Epithelial cell of esophagus (primary cell): ENCODE results near the gene ZNF185.
A peak's percentile ranks its signal among the peaks of the same experiment; 100 is the strongest.

Experiments
- DNase-seq: peaks from one replicate; pipeline ENCODE4 v3.0.0; 2010; ENCODE audit warnings: low read depth
- H3K4me3 ChIP-seq: 2 replicates; pipeline ENCODE4 v1.5.1; 2011; ENCODE audit warnings: mild to moderate bottlenecking, low read length, control low read depth
- CTCF ChIP-seq: IDR thresholded peaks from 2 replicates; pipeline ENCODE4 v1.5.1; 2011; ENCODE audit warnings: low read depth, mild to moderate bottlenecking, low read length, control low read depth, inconsistent platforms; ENCODE audit not compliant: insufficient read depth; ENCODE audit errors: missing control alignments

ZNF185 gene

DNA sequence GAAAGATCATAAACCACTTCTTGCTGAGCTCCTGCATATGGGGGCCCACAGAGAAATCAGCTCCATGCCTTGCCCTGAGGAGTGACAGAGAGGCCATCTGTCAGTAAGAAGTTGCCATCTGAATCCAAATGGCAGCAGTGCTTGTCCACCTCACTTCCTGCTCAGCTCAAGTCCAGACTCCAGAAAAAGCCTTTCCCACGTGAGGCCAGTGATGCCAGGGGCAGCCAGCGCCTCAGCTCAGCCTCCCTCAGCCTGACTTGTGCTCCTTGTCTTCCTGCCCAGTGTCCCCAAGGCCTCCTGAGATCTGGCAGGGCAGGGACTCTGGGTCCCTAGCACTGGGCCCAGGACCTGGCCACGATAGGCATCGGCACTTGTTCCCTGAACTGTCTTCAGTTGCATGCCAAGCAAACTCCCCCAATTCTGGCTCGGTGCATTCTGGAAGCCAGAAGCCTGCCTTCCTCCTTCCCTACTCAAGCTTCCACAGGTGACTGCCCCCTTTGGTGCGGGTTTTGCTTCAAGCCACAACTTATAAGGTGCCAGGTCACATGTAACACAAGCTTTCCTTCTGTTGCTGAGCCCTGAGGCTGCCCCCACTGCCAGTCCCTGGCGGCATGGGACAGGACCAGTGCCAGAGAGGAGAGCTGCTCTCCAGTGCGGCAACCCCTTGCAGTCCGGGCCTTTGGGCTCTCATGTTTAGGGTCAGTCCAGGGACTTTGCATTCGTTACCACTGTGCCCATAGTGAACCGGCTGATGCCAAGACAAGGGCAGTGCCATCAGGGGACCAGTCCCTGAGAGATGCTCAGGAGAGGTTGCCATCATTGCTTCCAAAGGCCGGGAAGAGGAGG is 2.2 kb downstream of the ZNF185 start:
- DNase-seq, result no peak
- no peak for TF ChIP-seq CTCF
- H3K4me3 ChIP-seq, result peak overlapping the region; percentile 76

- H3K4me3 ChIP-seq, result peak overlapping the region; percentile 76
- peak; percentile 24 for DNase-seq
- TF ChIP-seq CTCF, result no peak
These were observed 3.1 kb downstream of the ZNF185 start for GRCh38 chrX:152900937-152901445.

DNA sequence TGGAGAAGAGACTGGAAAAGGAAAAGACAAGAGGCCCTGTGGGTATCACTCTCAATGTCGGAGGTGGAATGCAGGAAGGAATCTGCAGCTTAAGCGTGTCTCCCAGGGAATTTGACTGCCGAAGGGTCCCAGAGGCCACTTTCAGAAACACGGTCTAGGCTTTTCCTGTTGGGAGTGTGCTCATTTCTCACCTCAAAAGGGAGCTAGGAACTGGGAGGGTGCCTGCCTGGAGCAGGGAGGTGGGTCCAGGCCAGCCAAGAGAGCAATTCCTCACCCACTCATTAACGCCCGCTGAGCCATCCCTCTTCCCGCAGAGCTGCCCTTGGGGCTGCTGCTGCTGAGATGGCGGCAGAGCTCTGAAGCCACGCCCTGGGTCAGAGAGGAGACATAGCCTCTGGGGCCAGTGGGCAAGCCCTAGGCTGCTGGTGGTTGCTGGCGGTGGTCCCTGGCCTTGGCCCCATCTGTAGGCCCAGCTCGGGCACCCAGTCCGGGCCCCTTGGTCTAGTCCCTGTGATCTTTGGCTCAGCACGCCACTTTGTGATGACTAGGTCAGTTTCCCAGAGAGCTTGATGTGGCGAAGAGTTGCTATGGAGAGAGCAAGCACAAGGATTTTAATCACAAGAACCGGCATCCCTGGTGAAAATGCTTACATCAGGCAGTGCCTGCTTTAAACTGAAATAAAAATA is 4.1 kb downstream of the ZNF185 start:
- no peak for TF ChIP-seq CTCF
- H3K4me3 ChIP-seq, result peak overlapping the region; percentile 76
- DNase-seq, result no peak

DNA sequence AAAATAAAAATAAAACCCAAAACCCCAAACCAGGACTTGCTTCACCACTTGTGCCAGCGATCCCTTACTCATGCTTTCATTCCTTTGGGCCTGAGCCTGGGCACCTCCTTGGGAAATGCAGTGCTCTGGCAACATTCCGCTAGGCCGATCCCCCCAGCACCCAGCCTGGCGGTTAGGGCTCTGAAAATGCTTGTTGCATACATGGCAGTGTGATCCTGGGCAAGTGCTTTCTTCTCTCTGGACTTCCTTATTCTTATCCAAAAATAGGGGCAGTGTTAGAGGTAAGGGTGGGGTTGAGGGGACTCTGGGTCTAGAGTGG is 4.6 kb downstream of the ZNF185 start:
- no peak overlapping the region for H3K4me3 ChIP-seq
- TF ChIP-seq CTCF, result no peak
- no peak for DNase-seq

GRCh38 chrX:152903589-152903988 is 5.7 kb downstream of the ZNF185 start:
- no peak overlapping the region for H3K4me3 ChIP-seq
- TF ChIP-seq CTCF, result no peak
- DNase-seq, result no peak

DNA sequence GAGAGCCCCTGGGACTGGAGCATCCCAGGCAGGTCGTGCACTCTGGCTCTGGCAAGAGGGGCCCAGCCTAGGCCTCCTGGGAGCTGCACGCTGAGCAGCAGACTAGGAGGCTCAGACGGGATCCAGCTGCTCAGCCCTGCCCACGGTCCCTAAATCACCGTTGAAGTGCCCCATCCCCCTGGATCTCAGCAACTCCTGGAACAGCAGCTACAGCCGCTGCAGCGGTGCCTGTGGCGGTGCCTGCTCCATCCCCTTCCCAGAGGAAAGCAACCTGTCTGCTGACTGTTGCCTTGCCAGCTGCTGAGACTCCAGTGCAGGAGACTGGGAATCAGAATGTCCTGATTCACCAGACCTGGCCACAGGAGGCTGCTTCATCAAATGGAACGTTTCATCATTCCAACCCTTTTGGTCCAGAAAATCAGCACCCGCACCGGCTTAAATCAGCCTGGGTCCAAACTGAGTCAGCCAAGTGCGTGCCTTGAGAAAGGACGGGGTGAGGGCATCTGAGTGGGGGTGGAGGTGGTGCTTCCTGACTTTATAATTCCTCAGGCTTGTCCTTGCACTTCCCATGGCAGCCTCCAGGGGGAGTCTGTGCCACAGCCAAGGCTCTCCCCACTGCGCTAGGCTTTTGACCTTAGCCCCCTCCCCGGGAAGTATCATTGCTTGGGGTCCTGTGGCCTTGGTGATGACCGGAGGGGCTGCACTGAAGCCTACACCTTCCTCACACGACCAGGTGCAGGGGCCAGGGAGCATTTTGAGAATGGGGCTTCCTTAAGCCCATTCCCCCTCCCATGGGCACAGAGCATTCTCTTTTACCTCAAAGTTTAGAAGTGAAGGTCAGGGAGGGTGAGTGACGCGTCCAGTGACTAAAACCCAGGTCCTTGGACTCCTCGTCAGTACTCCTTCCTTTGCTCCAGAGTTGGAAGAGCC is 6.5 kb downstream of the ZNF185 start:
- TF ChIP-seq CTCF, result peak; percentile 75
- no peak overlapping the region for H3K4me3 ChIP-seq
- peak; percentile 68 for DNase-seq
